Gastrocnemius medialis (tissue), 4 donors: ENCODE data around the gene ALPI.

ENCODE experiments used
- CTCF ChIP-seq, 5 experiments: fragments of 450-650 bp in 3 of 5; fragments of 200-600 bp in 2 of 5; sonication (generic) in 2 of 5; IDR thresholded peaks in 4 of 5; conservative IDR thresholded peaks in 1 of 5; 1 replicate in 4 of 5; 2 replicates in 1 of 5; pipeline ENCODE4 v1.5.1; 2016 to 2019; ENCODE audit warnings: antibody characterized with exemption in 5 of 5, mild to moderate bottlenecking in 3 of 5, moderate library complexity in 3 of 5
- POLR2A ChIP-seq, 2 donors: fragments of 450-650 bp; IDR thresholded peaks; one replicate each; pipeline ENCODE4 v1.6.1; 2017; ENCODE audit warnings: antibody characterized with exemption in 2 of 2, mild to moderate bottlenecking in 2 of 2, moderate library complexity in 2 of 2

- no peak for TF ChIP-seq POLR2A (IDR thresholded peaks at IDR 0.05)
- no peak for TF ChIP-seq CTCF (IDR thresholded peaks at IDR 0.05 in 4 of 5, conservative IDR thresholded peaks at IDR 0.05 in 1 of 5)
Observed at GRCh38 chr2:232506709-232507108, 50.8 kb downstream of the ALPI start.
